NCI-H446 treated with DMSO at 0.1 percent for 48 hours (cell line): ENCODE data around the gene PIH1D1.

Experiments used
- DNase-seq: peaks from one replicate; lab custom pipeline; 2025; lab: John Stamatoyannopoulos, UW

PIH1D1 gene

GRCh38 chr19:49419173-49419572 lies 32.4 kb downstream of the PIH1D1 start:
- DNase-seq: no peak

GRCh38 chr19:49418511-49418910 lies 33.1 kb downstream of the PIH1D1 start:
- DNase-seq: no peak

GRCh38 chr19:49417088-49417487 lies 34.5 kb downstream of the PIH1D1 start:
- DNase-seq: no peak

GRCh38 chr19:49415810-49416200 lies 35.8 kb downstream of the PIH1D1 start:
- DNase-seq: no peak

- DNase-seq: no peak
Measured at GRCh38 chr19:49415102-49415809, 36.4 kb downstream of the PIH1D1 start.

- DNase-seq: no peak
Measured at GRCh38 chr19:49414256-49414655, 37.4 kb downstream of the PIH1D1 start.

- no peak for DNase-seq
Measured at GRCh38 chr19:49413348-49413747, 38.3 kb downstream of the PIH1D1 start.

- no peak for DNase-seq
Measured at GRCh38 chr19:49411681-49412326, 39.8 kb downstream of the PIH1D1 start.

GRCh38 chr19:49409441-49410029 lies 42.1 kb downstream of the PIH1D1 start:
- no peak for DNase-seq

- no peak for DNase-seq
Measured at GRCh38 chr19:49408816-49409440, 42.7 kb downstream of the PIH1D1 start.

- no peak for DNase-seq
Measured at GRCh38 chr19:49407482-49408015, 44.1 kb downstream of the PIH1D1 start.

- DNase-seq: no peak
Measured at GRCh38 chr19:49407079-49407478, 44.5 kb downstream of the PIH1D1 start.

GRCh38 chr19:49403404-49404187 lies 48.0 kb downstream of the PIH1D1 start:
- DNase-seq: no peak

- no peak for DNase-seq
Measured at GRCh38 chr19:49400029-49400428, 51.6 kb downstream of the PIH1D1 start.

GRCh38 chr19:49398931-49399330 lies 52.7 kb downstream of the PIH1D1 start:
- DNase-seq: no peak

GRCh38 chr19:49398001-49398615 lies 53.5 kb downstream of the PIH1D1 start:
- no peak for DNase-seq

GRCh38 chr19:49396738-49397505 lies 54.7 kb downstream of the PIH1D1 start:
- DNase-seq: no peak
